GM19025 (cell line): Measurements from ENCODE around the gene NDUFC2.
"Not testable (repeated sequence)": the region's sequence is repeated elsewhere in the genome, so short reads cannot be mapped to it uniquely, and the experiment has no call there.

ENCODE experiments used
- ATAC-seq: cut with Tn5 transposase; IDR thresholded peaks from one replicate; pipeline ENCODE4 v1.9.1; 2021; ENCODE audit warnings: mild to moderate bottlenecking, low read depth, moderate library complexity; ENCODE audit not compliant: unreplicated experiment

The NDUFC2 gene

DNA sequence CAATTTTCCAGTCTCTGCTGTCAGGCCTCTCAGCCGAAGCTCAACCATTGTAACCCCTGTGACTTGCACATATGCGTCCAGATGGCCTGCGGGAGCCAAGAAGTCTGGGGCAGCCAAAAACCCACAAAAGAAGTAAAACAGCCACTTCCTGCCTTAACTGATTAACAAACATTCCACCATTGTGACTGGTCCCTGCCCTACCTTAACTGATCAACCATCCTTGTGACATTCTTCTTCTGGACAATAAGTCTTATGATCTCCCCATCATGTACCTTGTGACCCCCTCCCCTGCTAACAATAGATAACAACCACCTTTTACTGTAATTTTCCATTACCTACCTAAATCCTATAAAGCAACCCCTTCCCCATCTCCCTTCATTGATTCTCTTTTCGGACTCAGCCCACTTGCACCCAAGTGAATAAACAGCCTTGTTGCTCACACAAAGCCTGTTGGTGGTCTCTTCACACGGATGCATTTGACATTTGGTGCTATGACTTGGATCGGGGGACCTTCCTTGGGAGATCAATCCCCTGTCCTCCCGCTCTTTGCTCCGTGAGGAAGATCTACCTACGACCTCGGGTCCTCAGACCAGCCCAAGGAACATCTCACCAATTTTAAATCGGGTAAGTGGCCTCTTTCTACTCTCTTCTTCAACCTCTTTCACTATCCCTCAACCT, 1.3 kb upstream of the NDUFC2 start:
- ATAC-seq: no peak

DNA sequence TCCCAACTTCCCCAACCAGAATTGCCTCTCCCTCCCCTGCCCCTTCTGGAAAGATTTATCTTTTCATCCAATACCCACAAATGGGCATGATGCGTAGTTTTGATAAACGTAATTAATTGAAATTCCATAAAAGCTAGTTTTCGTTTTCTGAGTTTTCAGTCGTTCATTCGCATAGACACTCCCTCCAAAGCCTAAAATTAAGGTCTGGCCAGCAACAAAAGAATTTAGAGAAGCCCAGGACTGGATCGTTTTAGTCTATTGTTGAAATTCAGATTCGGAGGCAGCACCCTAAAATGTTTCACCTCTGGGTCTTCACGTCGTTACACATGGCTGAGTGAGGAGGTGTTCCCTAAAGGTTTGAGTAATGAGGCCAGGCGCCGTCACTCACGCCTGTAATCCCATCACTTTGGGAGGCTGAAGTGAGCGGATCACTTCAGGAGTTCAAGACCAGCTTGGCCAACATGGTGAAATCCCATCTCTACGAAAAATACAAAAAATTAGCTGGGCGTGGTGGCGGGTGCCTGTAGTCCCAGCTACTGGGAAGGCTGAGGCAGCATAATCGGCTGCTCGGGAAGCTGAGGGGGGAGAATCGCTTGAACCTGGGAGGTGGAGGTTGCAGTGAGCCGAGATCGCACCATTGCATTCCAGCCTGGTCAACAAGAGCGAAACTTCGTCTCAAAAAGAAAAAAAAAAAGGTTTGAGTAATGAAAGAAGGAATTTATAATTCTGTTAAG, 589 bp upstream of the NDUFC2 start:
- ATAC-seq: no peak

GRCh38 chr11:78078218-78079167, 1.2 kb downstream of the NDUFC2 start:
- no peak for ATAC-seq

DNA sequence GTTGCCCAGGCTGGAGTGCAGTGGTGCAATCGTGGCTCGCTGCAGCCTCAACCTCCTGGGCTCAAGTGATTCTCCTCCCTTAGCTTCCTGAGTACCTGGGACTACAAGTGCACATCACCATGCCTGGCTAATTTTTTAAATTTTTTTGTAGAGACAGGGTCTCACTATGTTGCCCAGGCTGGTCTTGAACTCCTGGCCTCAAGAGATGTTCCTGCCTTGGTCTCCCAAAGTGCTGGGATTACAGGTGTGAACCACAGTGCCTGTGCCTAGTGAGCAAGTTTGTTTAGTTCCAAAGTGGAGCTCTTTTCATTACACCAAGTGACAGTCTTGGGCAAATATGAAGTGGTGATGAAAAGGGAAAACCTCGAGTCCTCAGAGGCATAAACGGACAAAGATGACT, 2.1 kb downstream of the NDUFC2 start:
- ATAC-seq: not testable (repeated sequence)

DNA sequence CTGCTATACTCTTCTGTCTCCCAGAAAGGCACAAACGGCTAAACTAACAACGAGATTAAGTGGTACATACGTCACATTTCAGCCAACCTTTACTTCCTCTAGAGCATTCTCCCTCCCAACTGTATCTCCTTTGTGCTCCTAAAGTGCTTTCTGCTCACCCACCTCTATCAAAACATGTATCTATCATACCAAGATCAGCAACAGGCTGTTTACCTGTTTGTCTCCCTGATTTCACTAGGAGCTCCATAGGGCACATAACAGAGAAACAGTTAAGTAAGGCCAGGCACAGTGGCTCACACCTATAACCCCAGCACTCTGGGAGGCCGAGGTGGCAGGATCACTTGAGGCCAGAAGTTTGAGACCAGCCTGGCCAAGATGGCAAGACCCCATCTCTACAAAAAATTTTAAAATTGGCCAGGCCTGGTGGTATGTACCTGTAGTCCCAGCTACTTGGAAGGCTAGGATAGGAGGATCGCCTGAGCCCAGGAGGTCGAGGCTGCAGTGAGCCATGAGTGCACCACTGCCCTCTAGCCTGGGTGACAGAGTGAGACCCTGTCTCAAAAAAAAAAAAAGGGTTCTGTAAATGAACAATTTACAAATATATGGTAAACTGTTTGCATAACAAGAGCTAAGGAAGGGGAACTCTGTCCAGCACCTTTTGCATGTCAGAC, 2.8 kb downstream of the NDUFC2 start:
- ATAC-seq: no peak

- ATAC-seq: no peak
Measured at GRCh38 chr11:78074756-78075155, 4.9 kb downstream of the NDUFC2 start.

DNA sequence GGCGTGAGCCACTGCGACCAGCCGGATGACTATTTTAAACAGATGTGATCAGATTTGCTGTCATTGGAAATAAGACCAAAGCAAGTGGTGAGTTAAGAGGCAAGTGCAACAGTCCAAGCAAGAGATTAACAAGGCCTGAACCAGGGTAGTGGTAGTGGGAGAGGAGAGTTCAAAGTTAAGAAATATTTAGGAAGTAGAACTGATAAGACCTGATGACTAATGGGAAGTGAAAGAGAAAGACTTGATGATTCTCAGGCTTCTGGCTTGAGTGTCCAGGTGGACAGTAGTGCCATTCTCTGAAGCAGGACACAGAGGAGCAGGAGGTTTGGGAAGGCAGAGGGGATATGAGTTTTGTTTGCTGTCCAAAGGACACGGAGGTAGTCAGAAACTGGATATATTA, 7.2 kb downstream of the NDUFC2 start:
- ATAC-seq: no peak

DNA sequence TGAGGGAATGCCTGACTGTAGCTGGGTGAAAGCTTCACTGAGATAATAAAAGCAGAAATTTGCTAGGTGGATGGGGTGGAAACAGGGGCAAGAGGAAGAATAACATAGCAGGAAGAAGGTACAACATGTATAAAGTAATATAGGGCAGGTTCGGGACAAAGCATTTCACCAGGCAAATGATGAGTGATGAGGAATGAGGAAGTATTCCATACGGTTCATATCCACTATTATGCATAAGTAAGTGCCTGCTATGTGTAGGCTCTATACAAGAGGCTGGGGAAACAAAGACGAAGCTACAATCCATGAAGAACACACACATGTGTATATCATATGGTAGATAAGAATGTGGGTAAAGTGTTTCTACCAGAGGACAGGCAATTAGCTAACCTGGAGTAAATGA, 7.9 kb downstream of the NDUFC2 start:
- no peak for ATAC-seq

GRCh38 chr11:78070621-78071020, 9.0 kb downstream of the NDUFC2 start:
- ATAC-seq: no peak

GRCh38 chr11:78069465-78069864, 10.2 kb downstream of the NDUFC2 start:
- no peak for ATAC-seq

DNA sequence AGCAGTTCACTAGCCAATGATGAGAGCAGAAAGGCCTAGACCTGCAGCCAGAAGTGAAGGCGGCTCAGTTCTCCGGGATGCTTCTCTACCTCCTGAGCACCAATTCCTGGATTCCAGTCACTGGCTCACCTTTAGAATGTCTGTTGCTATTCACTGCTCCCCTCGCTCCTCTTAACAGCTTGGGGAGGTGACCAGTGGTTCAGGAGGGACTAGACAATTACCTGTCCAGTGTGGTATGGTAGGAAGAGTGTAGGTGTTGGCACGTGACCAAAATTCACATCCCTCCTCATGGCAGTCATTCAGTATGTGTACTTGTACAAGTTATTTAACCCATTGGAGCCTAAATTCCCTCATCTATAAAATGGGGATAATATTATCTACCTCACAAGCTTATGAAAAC, 12.0 kb downstream of the NDUFC2 start:
- no peak for ATAC-seq

DNA sequence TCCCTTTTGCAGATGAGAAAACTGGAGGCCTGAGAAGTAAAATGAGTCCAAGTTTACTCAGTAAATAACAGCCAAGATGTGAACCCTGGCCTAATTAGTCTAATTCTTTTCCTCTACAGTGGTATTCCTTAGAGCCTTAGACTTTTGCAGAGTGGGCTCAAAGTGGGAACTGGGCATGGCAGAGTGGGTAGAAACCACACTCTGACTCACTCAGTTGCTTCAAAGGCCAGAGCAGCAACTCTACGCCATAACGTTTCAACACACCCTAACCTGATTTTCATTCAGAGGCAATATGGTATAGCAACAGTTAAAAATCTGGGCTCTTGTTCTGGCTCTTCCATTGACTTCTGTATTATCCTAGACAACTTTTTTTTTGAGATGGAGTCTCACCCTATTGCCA, 13.2 kb downstream of the NDUFC2 start:
- ATAC-seq: no peak

- ATAC-seq: no peak
Measured at GRCh38 chr11:78065203-78065602, 14.5 kb downstream of the NDUFC2 start.

- ATAC-seq: no peak
Measured at GRCh38 chr11:78063440-78064181, 16.1 kb downstream of the NDUFC2 start, which contains the start of gene THRSP. Gene THRSP (plus strand): TSS chr11:78063861. CDS start chr11:78063882, 21 bp downstream.

- ATAC-seq: no peak
Measured at GRCh38 chr11:78062671-78063070, 17.0 kb downstream of the NDUFC2 start.

GRCh38 chr11:78061921-78062311, 17.7 kb downstream of the NDUFC2 start:
- no peak for ATAC-seq

- no peak for ATAC-seq
Measured at GRCh38 chr11:78061088-78061920, 18.4 kb downstream of the NDUFC2 start.

- no peak for ATAC-seq
Measured at GRCh38 chr11:78060533-78060932, 19.1 kb downstream of the NDUFC2 start.

DNA sequence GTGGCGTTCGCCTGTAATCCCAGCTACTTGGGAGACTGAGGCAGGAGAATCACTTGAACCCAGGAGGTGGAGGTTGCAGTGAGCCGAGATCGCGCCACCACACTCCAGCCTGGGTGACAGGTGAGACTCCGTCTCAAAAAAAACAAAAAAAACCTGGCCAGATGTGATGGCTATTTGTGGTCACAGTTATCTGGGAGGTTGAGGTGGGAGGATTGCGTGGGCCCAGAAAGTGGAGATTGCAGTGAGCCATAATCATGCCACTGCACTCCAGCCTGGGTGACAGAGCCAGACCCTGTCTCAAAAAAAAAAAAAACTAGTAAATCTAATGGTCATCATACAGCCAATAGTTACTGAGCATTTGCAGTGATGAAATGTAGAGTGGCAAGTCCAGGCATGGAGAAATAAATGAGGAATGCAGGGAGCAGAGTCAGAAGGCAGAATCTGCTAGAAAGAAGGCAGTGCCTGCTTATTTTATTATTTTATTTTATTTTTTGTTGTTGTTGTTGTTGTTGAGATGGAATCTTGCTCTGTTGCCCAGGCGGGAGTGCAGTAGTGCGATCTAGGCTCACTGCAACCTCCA, 19.8 kb downstream of the NDUFC2 start:
- not testable (repeated sequence) for ATAC-seq
